ENCODE results near the gene PACC1. TPM values are rescaled to one million over a fixed set of nuclear protein-coding genes. Genes with fewer than 3 reads are reported as not detected.

The PACC1 gene
- total RNA-seq, 2 donors from 2014 or later = 3.2 to 4.1 TPM

DNA sequence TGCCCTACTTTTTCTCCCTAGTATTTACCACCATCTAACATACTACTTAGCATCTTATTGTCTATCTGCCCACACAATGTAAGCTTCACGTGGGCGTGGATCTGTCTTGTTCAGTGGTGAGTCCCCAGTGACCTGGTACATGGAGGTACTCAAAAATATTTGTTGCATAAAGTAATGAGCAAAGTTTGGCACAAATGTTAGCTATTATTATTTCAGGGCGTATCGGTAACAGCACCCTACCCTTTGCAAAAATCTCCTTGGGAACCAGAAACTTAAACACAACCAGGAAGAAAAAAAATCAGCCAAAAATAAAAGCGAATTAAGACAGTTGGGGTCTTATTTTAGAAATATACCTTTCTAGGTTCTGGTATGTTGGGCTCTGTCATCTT is 17.6 kb upstream of the PACC1 start:
- Histone ChIP-seq H3K4me1 (ENCODE audit: control insufficient read depth in 1 of 2, low read depth in 2 of 2) (peaks cover 8 to 18% of the 10 kb centered on the region in 2 donors), H3K36me3 (no peaks in the 10 kb centered on the region), H3K27me3 (replicated peaks; ENCODE audit: insufficient read depth) (no peaks in the 10 kb centered on the region), H3K4me3 (peak overlapping the region; percentile 92), H3K9me3 (no peaks in the 10 kb centered on the region), H3K27ac (peak overlapping the region; percentile 59 to 88)
- ATAC-seq (ENCODE audit: insufficient number of reproducible peaks, low FRiP score, low read depth) (peak; percentile 19), DNase-seq (ENCODE audit: low spot score) (no peak)
- TF ChIP-seq, protein P1, sequence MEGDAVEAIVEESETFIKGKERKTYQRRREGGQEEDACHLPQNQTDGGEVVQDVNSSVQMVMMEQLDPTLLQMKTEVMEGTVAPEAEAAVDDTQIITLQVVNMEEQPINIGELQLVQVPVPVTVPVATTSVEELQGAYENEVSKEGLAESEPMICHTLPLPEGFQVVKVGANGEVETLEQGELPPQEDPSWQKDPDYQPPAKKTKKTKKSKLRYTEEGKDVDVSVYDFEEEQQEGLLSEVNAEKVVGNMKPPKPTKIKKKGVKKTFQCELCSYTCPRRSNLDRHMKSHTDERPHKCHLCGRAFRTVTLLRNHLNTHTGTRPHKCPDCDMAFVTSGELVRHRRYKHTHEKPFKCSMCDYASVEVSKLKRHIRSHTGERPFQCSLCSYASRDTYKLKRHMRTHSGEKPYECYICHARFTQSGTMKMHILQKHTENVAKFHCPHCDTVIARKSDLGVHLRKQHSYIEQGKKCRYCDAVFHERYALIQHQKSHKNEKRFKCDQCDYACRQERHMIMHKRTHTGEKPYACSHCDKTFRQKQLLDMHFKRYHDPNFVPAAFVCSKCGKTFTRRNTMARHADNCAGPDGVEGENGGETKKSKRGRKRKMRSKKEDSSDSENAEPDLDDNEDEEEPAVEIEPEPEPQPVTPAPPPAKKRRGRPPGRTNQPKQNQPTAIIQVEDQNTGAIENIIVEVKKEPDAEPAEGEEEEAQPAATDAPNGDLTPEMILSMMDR (IDR thresholded peaks at IDR 0.05) = no peak

DNA sequence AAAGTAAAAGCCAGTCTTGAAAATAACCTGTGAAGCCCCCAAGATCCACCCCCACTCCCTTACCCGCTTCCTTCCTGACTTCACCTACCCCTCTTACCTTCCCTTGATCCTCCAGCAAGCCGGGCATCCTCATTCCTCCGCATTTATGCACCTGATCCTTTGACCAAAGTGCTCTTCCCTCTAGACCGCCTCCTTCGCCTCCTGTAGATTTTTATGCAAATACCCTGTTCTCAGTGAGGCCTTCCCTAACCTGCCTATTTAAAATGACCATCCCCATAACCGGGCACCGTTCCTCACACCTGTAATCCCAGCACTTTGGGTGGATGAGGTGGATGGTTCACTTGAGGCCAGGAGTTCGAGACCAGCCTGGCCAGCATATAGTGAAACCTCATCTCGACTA is 17.0 kb upstream of the PACC1 start:
- no peak overlapping the region for H3K4me3 ChIP-seq
- H3K27ac ChIP-seq = no peak overlapping the region
- no peaks in the 10 kb centered on the region for H3K27me3 ChIP-seq (replicated peaks; ENCODE audit: insufficient read depth)
- peaks cover 8 to 18% of the 10 kb centered on the region in 2 donors for H3K4me1 ChIP-seq (ENCODE audit: control insufficient read depth in 1 of 2, low read depth in 2 of 2)
- no peaks in the 10 kb centered on the region for H3K36me3 ChIP-seq
- DNase-seq (ENCODE audit: low spot score) = no peak
- no peak for ATAC-seq (ENCODE audit: insufficient number of reproducible peaks, low FRiP score, low read depth)
- H3K9me3 ChIP-seq = no peaks in the 10 kb centered on the region
- TF ChIP-seq, protein P1 (IDR thresholded peaks at IDR 0.05) = no peak

DNA sequence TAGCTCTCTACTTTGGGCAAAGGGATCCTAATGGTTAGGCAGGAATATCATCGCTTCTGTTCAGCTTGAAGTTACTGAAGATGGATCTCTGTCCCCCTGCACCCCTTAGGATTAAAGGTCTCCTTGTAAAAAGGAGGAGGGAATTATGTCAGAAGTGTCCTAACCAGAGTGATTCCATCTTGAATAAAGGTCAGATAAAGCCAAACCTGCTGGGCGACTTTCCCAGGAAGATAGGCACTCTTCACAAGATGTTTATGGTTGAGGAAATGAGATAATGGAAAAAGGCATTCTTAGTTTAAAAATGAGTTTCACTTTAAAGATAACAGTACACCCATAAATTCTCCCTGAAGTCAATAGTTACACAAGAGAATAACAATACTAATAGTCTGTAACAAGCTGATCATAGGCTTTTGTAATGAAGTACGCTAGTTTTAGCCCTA is 16.3 kb upstream of the PACC1 start:
- ATAC-seq (ENCODE audit: insufficient number of reproducible peaks, low FRiP score, low read depth) (no peak), DNase-seq (ENCODE audit: low spot score) (no peak)
- Histone ChIP-seq H3K36me3 (no peaks in the 10 kb centered on the region), H3K27ac (no peak overlapping the region), H3K27me3 (replicated peaks; ENCODE audit: insufficient read depth) (no peaks in the 10 kb centered on the region), H3K4me3 (no peak overlapping the region), H3K4me1 (ENCODE audit: control insufficient read depth in 1 of 2, low read depth in 2 of 2) (peaks cover 8 to 18% of the 10 kb centered on the region in 2 donors), H3K9me3 (no peaks in the 10 kb centered on the region)
- TF ChIP-seq, protein P1 (IDR thresholded peaks at IDR 0.05) = no peak

DNA sequence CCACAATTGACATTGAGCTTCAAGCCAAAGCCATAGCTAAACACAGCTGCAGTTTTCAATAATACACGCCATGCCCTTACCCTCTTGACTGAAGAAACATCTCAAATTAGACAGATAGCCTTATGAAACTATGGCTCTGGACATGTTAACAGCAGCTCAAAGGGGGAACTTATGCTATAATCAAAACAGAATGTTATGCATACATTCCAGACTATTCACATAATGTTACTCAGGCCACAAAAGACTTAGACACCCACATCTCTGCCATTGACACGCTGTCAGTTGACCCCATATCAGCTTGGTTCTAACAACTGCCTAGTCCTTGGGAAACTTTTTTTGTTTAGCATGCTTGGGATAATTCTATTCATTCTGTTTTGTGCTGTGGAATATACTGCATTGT is 15.7 kb upstream of the PACC1 start:
- DNase-seq (ENCODE audit: low spot score) (no peak), ATAC-seq (ENCODE audit: insufficient number of reproducible peaks, low FRiP score, low read depth) (no peak)
- Histone ChIP-seq H3K9me3 (no peaks in the 10 kb centered on the region), H3K36me3 (no peaks in the 10 kb centered on the region), H3K27me3 (replicated peaks; ENCODE audit: insufficient read depth) (no peaks in the 10 kb centered on the region), H3K4me3 (no peak overlapping the region), H3K4me1 (ENCODE audit: control insufficient read depth in 1 of 2, low read depth in 2 of 2) (peaks cover 8 to 18% of the 10 kb centered on the region in 2 donors), H3K27ac (no peak overlapping the region)
- TF ChIP-seq, protein P1 (IDR thresholded peaks at IDR 0.05) = no peak

DNA sequence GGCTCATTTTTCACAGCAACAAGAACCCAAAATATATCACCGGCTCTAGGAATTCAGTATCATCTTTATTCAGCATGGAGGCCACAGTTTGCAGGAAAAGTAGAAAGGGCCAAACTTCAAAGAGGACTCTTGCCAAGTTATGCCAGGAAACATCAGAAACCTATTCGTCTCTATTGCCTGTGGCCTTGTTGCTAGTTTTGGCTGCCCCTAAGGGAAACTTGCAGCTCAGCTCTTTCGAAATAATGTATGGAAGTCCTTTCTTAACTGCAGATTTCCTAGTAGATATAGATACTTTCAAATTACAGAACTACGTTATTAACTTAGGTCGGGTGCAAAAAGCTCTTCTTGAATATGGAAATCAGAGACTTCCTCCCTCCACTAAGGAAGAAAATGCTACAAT is 13.8 kb upstream of the PACC1 start:
- Histone ChIP-seq H3K36me3 (no peaks in the 10 kb centered on the region), H3K4me3 (no peak overlapping the region), H3K27ac (no peak overlapping the region), H3K9me3 (no peaks in the 10 kb centered on the region), H3K4me1 (ENCODE audit: control insufficient read depth in 1 of 2, low read depth in 2 of 2) (peaks cover 4 to 5% of the 10 kb centered on the region in 2 donors), H3K27me3 (replicated peaks; ENCODE audit: insufficient read depth) (no peaks in the 10 kb centered on the region)
- DNase-seq (ENCODE audit: low spot score) (no peak), ATAC-seq (ENCODE audit: insufficient number of reproducible peaks, low FRiP score, low read depth) (no peak)
- TF ChIP-seq, protein P1 (IDR thresholded peaks at IDR 0.05) = no peak
